Neural cell (in vitro differentiated cells): Measurements from ENCODE around the gene TBCA.

ENCODE experiments used
- EZH2 ChIP-seq: fragments of 200-600, 300-800 bp; shearing (Covaris generic), sonication (generic); IDR thresholded peaks from 2 replicates; pipeline ENCODE4 v1.6.1; 2014; ENCODE audit warnings: antibody characterized with exemption, low read length, borderline replicate concordance, mild to moderate bottlenecking; ENCODE audit not compliant: insufficient read depth, poor library complexity, severe bottlenecking
- TF ChIP-seq, protein P1 (sequence below): fragments of 450-650 bp; IDR thresholded peaks from 2 replicates; pipeline ENCODE4 v1.5.1; 2014; ENCODE audit warnings: antibody characterized with exemption, mild to moderate bottlenecking, moderate library complexity; ENCODE audit not compliant: poor library complexity, severe bottlenecking

GRCh38 chr5:77791926-77792325 is 15.8 kb upstream of the TBCA start:
- TF ChIP-seq EZH2: no peak
- TF ChIP-seq, protein P1, sequence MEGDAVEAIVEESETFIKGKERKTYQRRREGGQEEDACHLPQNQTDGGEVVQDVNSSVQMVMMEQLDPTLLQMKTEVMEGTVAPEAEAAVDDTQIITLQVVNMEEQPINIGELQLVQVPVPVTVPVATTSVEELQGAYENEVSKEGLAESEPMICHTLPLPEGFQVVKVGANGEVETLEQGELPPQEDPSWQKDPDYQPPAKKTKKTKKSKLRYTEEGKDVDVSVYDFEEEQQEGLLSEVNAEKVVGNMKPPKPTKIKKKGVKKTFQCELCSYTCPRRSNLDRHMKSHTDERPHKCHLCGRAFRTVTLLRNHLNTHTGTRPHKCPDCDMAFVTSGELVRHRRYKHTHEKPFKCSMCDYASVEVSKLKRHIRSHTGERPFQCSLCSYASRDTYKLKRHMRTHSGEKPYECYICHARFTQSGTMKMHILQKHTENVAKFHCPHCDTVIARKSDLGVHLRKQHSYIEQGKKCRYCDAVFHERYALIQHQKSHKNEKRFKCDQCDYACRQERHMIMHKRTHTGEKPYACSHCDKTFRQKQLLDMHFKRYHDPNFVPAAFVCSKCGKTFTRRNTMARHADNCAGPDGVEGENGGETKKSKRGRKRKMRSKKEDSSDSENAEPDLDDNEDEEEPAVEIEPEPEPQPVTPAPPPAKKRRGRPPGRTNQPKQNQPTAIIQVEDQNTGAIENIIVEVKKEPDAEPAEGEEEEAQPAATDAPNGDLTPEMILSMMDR: no peak
